ENCODE results near the gene TTC21A.
"Not testable (repeated sequence)": the region's sequence is repeated elsewhere in the genome, so short reads cannot be mapped to it uniquely, and the experiment has no call there.

TTC21A gene, protein sequence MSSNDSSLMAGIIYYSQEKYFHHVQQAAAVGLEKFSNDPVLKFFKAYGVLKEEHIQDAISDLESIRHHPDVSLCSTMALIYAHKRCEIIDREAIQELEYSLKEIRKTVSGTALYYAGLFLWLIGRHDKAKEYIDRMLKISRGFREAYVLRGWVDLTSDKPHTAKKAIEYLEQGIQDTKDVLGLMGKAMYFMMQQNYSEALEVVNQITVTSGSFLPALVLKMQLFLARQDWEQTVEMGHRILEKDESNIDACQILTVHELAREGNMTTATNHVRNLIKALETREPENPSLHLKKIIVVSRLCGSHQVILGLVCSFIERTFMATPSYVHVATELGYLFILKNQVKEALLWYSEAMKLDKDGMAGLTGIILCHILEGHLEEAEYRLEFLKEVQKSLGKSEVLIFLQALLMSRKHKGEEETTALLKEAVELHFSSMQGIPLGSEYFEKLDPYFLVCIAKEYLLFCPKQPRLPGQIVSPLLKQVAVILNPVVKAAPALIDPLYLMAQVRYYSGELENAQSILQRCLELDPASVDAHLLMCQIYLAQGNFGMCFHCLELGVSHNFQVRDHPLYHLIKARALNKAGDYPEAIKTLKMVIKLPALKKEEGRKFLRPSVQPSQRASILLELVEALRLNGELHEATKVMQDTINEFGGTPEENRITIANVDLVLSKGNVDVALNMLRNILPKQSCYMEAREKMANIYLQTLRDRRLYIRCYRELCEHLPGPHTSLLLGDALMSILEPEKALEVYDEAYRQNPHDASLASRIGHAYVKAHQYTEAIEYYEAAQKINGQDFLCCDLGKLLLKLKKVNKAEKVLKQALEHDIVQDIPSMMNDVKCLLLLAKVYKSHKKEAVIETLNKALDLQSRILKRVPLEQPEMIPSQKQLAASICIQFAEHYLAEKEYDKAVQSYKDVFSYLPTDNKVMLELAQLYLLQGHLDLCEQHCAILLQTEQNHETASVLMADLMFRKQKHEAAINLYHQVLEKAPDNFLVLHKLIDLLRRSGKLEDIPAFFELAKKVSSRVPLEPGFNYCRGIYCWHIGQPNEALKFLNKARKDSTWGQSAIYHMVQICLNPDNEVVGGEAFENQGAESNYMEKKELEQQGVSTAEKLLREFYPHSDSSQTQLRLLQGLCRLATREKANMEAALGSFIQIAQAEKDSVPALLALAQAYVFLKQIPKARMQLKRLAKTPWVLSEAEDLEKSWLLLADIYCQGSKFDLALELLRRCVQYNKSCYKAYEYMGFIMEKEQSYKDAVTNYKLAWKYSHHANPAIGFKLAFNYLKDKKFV (N-terminal part only)

DNA sequence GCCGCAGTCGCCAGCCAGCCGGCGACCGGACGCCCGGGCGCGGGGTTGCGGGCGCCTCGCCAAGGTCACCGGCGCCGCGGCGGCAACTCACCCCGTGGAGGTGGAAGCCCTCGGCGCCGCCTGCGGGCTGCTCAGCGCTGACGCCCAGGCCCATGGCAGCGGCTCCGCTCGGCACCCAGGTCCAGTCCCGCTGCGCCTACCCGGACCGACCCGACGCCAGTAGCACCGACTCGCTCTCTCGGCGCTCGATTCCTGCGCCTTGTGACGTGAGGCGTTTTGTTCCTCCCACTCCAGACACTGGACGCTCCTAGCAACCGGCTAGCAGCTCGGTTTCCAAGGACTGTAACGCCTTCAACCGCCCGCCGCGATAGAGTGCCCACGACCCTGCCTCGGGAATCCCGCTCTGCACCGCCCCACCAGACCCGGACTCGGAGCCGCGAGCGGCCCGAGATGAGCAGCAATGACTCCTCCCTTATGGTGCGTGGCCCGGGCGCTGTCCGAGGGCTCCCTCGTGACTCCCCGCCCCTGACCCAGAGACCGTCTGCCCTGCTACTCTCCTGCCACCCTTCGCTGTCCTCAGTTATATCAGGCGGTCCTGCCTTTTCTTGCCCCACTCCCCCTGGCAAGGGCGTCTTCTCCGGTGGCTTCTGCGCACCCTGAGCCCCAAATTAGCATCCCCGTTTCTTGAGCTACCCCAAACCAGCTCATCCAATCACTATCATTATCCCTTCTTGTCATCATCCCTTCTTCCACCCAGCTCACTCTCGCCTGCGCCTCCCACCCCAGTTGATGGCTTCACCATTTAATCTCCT lies at the start of gene TTC21A, which contains the start of gene GORASP1:
TSS of gene TTC21A (plus strand) at position 293 of the 812 bp plus-strand sequence. CDS start at position 451, 158 bp downstream.
TSS of gene GORASP1 (minus strand) at position 240 of the 812 bp plus-strand sequence. CDS start at position 154, 86 bp downstream.
- DNase-seq (ENCODE audit: low read depth in 2 of 2) = peak; percentile 33 to 57

DNA sequence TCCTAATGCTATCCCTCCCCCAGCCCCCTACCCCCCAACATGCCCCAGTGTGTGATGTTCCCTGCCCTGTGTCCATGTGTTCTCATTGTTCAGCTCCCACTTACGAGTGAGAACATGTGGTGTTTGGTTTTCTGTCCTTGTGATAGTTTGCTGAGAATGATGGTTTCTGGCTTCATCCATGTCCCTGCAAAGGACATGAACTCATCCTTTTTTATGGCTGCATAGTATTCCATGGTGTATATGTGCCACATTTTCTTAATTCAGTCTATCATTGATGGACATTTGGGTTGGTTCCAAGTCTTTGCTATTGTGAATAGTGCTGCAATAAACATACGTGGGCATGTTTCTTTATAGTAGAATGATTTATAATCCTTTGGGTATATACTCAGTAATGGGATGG lies 46.3 kb upstream of the TTC21A start:
- not testable (repeated sequence) for DNase-seq (ENCODE audit: low read depth in 2 of 2)

DNA sequence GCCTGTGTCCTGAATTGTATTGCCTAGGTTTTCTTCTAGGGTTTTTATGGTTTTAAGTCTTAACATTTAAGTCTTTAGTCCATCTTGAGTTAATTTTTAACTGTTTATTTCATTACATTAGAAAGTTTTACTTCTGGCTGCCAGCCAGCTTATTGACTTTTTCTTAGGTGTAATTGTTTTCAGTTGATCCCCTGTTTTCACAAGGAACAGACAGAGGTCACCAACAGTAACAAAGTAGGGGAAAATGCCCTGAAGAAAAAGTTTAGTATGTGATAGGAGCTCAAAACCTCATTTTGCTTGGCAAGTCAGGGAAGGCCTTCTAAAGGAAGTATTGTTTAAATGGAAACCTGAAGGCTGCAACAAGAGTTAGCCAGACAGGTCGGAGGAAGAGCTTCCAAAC lies 45.3 kb upstream of the TTC21A start:
- no peak for DNase-seq (ENCODE audit: low read depth in 2 of 2)

GRCh38 chr3:39063143-39063542 lies 44.3 kb upstream of the TTC21A start:
- no peak for DNase-seq (ENCODE audit: low read depth in 2 of 2)

GRCh38 chr3:39064646-39065045 lies 42.8 kb upstream of the TTC21A start:
- DNase-seq (ENCODE audit: low read depth in 2 of 2) = no peak

DNA sequence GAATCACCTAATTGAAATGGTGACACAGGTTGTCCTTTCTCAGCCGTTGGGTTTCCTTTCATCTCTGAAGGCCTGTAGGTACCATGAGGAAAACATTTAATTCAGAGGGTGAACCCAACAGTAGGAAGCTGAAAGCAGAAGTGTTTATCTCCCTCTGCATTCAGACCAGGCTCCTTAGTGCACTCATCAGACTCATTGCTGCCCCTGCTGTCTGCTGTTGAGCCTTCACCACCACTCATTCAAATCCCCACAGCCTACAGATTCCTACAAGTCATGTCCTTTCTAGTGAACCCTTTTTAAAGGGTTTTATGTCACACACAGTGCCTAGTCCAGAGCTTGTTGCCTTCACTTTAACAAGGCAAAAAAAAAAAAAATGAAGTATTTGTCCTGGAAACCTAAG lies 42.3 kb upstream of the TTC21A start:
- DNase-seq (ENCODE audit: low read depth in 2 of 2) = peak in 1 of 2 donors; percentile 10

- no peak for DNase-seq (ENCODE audit: low read depth in 2 of 2)
These were observed 40.2 kb upstream of the TTC21A start for GRCh38 chr3:39067286-39067685.

GRCh38 chr3:39068556-39068955 lies 38.9 kb upstream of the TTC21A start:
- no peak for DNase-seq (ENCODE audit: low read depth in 2 of 2)

- DNase-seq (ENCODE audit: low read depth in 2 of 2) = no peak
These were observed 31.6 kb upstream of the TTC21A start for GRCh38 chr3:39075910-39076309.

- DNase-seq (ENCODE audit: low read depth in 2 of 2) = no peak
These were observed 27.9 kb upstream of the TTC21A start for GRCh38 chr3:39079530-39079929.

DNA sequence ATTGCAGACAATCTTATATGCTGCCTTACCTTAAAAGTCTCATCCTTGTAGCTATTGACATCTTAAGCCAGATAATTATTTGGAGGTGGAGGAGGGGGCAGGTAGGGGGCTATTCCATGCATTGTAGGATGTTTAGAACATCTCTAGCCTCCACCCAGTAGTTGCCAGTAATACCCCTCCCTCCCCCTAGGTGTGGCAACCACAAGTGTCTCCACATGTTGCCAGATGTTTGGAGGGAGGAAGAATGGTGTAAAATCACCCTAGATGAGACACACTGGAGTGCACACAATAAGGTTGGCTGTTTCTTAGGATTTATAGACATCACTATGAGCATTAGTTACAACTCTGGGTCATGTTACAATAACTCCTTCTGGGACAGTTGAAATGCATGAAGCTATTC lies 27.5 kb upstream of the TTC21A start:
- DNase-seq (ENCODE audit: low read depth in 2 of 2) = no peak

DNA sequence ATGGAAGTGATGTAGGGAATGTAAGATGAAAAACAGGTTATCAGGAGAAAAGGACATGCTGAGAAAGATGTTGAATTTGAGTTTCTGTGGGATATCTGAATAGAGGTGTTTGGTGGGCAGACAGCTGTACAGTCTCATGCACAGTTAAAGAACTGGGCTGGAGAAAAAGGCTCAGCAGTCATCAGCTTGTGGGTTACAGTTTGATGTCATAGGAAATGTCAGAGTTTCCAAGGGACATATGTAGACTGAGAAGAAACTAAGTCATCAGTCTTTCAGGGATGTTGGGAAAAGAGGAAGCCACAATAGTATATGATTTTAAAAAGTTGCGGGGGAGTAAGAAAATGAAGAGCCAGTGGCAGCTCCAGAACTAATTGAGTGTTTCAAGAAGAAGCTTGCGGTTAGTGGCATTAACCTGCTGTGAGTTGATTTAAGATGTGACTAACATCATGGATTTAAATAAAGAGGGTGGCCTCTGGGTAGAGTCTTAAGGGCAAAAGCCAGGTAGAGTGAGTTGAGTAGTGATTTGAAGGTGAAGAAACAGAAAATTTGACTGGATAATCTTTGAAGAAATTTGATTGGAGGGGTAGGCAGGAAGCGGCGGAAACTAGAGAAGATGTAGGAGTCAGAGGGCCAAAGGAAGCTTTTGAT lies 24.7 kb upstream of the TTC21A start:
- no peak for DNase-seq (ENCODE audit: low read depth in 2 of 2)

GRCh38 chr3:39086144-39086543 lies 21.3 kb upstream of the TTC21A start:
- DNase-seq (ENCODE audit: low read depth in 2 of 2) = no peak

- no peak for DNase-seq (ENCODE audit: low read depth in 2 of 2)
These were observed 19.0 kb upstream of the TTC21A start for GRCh38 chr3:39088456-39088855.

DNA sequence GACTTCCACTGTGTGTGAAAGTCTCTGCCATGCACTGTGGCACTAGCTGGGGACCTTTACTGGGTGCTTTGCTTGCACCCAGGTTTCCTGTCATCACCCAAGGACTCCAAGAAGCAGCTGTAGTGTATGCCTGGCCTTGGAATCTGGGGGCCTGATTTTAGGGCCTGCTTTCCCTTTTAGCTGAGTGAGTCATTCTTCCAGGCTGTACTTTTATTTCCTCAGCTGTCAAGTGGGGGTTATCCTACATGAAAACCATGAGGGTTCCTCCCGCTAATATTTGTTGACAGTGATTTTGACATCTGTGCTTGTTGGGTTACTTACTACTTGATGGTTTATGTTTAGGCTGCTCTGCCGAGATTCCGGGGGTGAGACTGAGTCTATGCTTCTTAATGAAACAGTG lies 18.6 kb upstream of the TTC21A start:
- DNase-seq (ENCODE audit: low read depth in 2 of 2) = no peak

DNA sequence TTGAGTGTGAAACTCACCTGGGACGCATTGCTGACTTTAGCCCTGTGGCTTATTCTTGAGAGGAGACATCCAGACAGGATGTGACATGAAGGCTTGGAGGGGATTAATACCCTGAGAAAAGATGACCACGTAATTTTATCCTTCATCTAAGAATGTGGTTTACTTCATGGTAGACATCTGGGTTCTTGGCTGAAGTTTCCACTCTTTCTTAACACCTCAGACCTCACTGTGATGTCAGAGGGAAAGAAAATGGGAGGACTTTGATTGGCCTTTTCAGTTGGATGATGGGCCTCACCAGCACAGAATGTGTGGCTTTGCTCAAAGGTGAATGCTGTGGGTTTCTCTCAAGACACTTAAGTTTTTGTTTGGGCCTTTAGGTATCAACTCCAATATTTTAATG lies 16.6 kb upstream of the TTC21A start:
- no peak for DNase-seq (ENCODE audit: low read depth in 2 of 2)

DNA sequence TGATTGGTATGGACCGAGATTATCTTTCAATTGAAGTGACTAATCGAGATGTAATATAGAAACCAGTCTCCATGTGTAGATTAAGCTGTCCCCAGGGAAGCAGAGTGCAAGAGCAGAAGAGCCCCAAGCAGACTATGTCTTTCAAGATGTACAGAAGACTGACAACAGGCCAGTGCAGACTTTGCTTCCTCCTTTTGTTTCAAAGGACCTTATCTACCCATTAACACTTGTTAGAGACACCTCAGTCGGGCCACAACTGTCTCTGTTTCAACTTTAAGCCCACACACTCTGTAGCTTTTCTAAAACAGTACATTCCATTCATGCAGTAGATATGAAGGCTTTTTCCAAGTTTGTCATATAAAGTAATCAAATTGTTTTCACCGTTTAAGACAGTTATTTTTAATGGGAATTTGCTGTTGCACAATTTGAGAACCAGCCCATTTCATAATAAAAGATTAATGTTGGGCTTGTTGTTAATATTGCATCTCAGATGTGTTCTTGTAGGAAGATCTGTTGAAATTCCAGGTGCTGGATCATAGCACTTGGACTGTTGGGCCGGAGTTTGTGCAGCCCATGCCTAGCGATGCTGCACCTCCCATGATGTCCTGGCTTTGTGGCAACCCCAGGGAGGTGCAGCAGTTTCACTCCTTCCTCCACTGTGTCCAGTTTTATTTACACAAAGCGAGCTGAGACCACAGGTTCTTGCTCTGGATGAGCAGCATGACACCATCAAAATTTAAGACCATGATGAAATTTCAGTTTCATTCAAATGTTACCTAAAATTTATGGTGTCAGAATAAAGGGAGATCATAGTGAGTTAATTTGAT lies 12.4 kb upstream of the TTC21A start:
- DNase-seq (ENCODE audit: low read depth in 2 of 2) = no peak

DNA sequence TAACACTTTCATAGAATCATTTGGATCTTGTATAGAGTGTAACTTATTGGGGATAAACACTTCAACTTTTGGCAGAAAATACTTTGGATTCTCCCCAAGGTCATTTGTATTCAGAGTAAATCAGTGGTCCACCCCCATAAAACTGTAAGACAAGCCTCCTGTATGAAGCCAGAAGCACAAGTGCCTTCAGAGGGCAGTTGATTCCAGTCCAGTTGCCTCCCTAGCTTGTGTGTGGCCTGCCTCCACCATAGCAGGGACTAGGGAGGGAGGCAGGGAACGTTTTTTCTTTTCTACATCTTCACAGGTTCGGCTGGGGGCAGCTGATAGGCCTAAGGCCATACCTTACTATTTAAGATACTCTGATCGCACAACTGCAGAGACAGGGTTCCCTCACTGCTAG lies 11.7 kb upstream of the TTC21A start:
- no peak for DNase-seq (ENCODE audit: low read depth in 2 of 2)

DNA sequence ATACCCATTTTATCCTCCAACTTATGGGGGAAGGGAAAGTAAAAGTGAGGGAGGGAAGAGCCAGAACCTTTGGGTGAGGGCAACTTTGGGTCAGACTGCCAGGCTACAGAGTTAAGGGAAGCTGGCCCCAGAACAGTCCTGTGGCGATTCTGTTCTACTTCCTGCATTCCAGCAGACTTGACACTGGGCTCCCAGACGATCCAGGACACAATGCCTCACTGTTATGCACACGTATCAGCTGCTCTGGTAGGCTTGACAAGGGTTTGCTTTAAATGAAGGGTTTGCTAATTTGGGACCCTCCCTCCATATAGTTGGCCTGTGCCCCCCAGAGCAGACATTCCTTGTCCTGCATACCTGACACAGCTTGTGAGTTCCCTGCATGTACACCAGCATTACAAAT lies 10.7 kb upstream of the TTC21A start:
- no peak for DNase-seq (ENCODE audit: low read depth in 2 of 2)

Measured in stimulated activated CD4-positive, alpha-beta T cell treated with anti-CD3 and anti-CD28 coated beads, Interleukin-15, amount 100 ng/mL, for 48 hours (primary cell).